SK-N-SH (cell line): Measurements from ENCODE around the gene MYO1H.

ENCODE experiments used
- EP300 ChIP-seq, 2 experiments: IDR thresholded peaks; 2 replicates each; pipeline versions ENCODE4 v1.4.0 to v1.6.1; 2012; ENCODE audit warnings: borderline replicate concordance in 1 of 2, low read depth in 1 of 2, low read length in 1 of 2
- EZH2phosphoT487 ChIP-seq: fragments of 200-600 bp; sonication (generic); IDR thresholded peaks from 2 replicates; pipeline ENCODE4 v1.6.1; 2017; ENCODE audit warnings: low read depth, mixed run types, mild to moderate bottlenecking, antibody characterized with exemption, moderate library complexity, borderline replicate concordance
- FOXJ3 ChIP-seq: sonication (generic); formaldehyde crosslinking; IDR thresholded peaks from 2 replicates; pipeline ENCODE4 v1.5.1; 2020; ENCODE audit warnings: mild to moderate bottlenecking, missing genetic modification reagents
- MXI1 ChIP-seq: IDR thresholded peaks from 2 replicates; pipeline ENCODE4 v1.6.1; 2012; ENCODE audit warnings: mild to moderate bottlenecking, low read depth, low read length, improper control_type of control experiment
- POLR2AphosphoS5 ChIP-seq: IDR thresholded peaks from 2 replicates; pipeline ENCODE4 v1.6.1; 2012; ENCODE audit warnings: low read depth, low read length
- RFX5 ChIP-seq: IDR thresholded peaks from 2 replicates; pipeline ENCODE4 v1.6.1; 2012; ENCODE audit warnings: mild to moderate bottlenecking, improper control_type of control experiment, low read length
- SMC3 ChIP-seq: IDR thresholded peaks from 2 replicates; pipeline ENCODE4 v1.6.1; 2012; ENCODE audit warnings: low read depth, low read length, improper control_type of control experiment
- TAF1 ChIP-seq: IDR thresholded peaks from 2 replicates; pipeline ENCODE4 v1.6.1; 2012; ENCODE audit warnings: low read depth, mild to moderate bottlenecking, low read length, moderate library complexity, borderline replicate concordance
- TF ChIP-seq, protein P1 (sequence below): fragments of 200-600 bp; sonication (generic); IDR thresholded peaks from 2 replicates; pipeline ENCODE4 v1.6.1; 2017; ENCODE audit warnings: antibody characterized with exemption, mild to moderate bottlenecking, moderate library complexity
- TF ChIP-seq, protein P2 (sequence below): IDR thresholded peaks from 2 replicates; pipeline ENCODE4 v1.4.0; 2012; ENCODE audit warnings: low read depth, borderline replicate concordance

DNA sequence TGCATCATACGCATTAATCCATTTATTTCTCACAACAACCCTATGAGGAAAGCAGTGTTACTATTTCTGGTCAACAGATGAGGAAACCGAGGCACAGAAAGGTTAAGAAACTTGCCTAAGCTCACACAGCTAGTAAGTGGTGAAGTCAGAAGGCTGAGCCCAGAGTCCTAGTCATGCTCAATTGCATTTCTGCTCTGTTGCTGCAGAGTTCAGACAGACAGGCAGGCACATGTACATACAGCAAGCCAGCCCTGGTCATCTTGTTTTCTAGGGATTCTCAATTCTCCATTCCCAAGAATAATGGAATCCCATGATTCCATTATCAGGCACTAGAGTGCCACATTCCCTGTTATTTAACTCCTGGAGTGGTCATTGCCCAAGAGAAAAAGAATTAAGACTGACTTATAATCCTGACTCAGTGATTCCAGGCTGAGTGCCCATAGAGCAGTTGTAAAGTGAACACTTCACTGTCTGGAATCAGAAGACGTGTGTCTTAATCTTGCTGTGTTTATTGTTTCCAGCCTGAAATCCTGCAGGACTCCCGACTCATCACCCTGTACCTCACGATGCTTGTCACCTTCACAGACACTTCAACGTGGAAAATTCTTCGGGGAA, 140.5 kb downstream of the MYO1H start:
- no peak for TF ChIP-seq EP300 (IDR thresholded peaks at IDR 0.05; ENCODE audit: borderline replicate concordance in 1 of 2, low read depth in 1 of 2, low read length in 1 of 2)
- TF ChIP-seq, protein P1, sequence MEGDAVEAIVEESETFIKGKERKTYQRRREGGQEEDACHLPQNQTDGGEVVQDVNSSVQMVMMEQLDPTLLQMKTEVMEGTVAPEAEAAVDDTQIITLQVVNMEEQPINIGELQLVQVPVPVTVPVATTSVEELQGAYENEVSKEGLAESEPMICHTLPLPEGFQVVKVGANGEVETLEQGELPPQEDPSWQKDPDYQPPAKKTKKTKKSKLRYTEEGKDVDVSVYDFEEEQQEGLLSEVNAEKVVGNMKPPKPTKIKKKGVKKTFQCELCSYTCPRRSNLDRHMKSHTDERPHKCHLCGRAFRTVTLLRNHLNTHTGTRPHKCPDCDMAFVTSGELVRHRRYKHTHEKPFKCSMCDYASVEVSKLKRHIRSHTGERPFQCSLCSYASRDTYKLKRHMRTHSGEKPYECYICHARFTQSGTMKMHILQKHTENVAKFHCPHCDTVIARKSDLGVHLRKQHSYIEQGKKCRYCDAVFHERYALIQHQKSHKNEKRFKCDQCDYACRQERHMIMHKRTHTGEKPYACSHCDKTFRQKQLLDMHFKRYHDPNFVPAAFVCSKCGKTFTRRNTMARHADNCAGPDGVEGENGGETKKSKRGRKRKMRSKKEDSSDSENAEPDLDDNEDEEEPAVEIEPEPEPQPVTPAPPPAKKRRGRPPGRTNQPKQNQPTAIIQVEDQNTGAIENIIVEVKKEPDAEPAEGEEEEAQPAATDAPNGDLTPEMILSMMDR = no peak
- TF ChIP-seq FOXJ3 = no peak
- no peak for TF ChIP-seq TAF1
- no peak for TF ChIP-seq MXI1
- no peak for TF ChIP-seq EZH2phosphoT487
- TF ChIP-seq, protein P2, sequence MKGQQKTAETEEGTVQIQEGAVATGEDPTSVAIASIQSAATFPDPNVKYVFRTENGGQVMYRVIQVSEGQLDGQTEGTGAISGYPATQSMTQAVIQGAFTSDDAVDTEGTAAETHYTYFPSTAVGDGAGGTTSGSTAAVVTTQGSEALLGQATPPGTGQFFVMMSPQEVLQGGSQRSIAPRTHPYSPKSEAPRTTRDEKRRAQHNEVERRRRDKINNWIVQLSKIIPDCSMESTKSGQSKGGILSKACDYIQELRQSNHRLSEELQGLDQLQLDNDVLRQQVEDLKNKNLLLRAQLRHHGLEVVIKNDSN = no peak
- TF ChIP-seq POLR2AphosphoS5 = no peak
- no peak for TF ChIP-seq SMC3
- no peak for TF ChIP-seq RFX5
